ENCODE measurements around the gene LBP.

Gene LBP

GRCh38 chr20:38344107-38344701 lies 2.1 kb upstream of the LBP start:
- TF ChIP-seq REST (IDR thresholded peaks at IDR 0.05; ENCODE audit: low read depth) (no peak), FOXM1 (IDR thresholded peaks at IDR 0.05; ENCODE audit: borderline replicate concordance, low read depth) (no peak), YY1 (IDR thresholded peaks at IDR 0.05; ENCODE audit: low read depth) (no peak), TAF1 (IDR thresholded peaks at IDR 0.05; ENCODE audit: low read depth) (no peak), RAD21 (IDR thresholded peaks at IDR 0.05; ENCODE audit: low read depth) (no peak), TEAD4 (IDR thresholded peaks at IDR 0.05) (no peak)

- TF ChIP-seq RAD21 (IDR thresholded peaks at IDR 0.05; ENCODE audit: low read depth) (no peak), CEBPB (IDR thresholded peaks at IDR 0.05) (no peak), REST (IDR thresholded peaks at IDR 0.05; ENCODE audit: low read depth) (no peak), FOXM1 (IDR thresholded peaks at IDR 0.05; ENCODE audit: borderline replicate concordance, low read depth) (no peak), TAF1 (IDR thresholded peaks at IDR 0.05; ENCODE audit: low read depth) (no peak), CREB1 (IDR thresholded peaks at IDR 0.05; ENCODE audit: low read depth) (no peak), NFIC (IDR thresholded peaks at IDR 0.05) (no peak), TCF12 (IDR thresholded peaks at IDR 0.05; ENCODE audit: low read depth) (no peak), YY1 (IDR thresholded peaks at IDR 0.05; ENCODE audit: low read depth) (no peak), TEAD4 (IDR thresholded peaks at IDR 0.05) (no peak), EGR1 (IDR thresholded peaks at IDR 0.05) (no peak), USF1 (IDR thresholded peaks at IDR 0.05) (no peak), ZBTB7A (IDR thresholded peaks at IDR 0.05; ENCODE audit: low read depth) (no peak), EP300 (IDR thresholded peaks at IDR 0.05; ENCODE audit: borderline replicate concordance) (no peak)
- TF ChIP-seq, protein P1, sequence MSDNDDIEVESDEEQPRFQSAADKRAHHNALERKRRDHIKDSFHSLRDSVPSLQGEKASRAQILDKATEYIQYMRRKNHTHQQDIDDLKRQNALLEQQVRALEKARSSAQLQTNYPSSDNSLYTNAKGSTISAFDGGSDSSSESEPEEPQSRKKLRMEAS (IDR thresholded peaks at IDR 0.05): no peak
Measured at GRCh38 chr20:38345643-38346042, 639 bp upstream of the LBP start.

DNA sequence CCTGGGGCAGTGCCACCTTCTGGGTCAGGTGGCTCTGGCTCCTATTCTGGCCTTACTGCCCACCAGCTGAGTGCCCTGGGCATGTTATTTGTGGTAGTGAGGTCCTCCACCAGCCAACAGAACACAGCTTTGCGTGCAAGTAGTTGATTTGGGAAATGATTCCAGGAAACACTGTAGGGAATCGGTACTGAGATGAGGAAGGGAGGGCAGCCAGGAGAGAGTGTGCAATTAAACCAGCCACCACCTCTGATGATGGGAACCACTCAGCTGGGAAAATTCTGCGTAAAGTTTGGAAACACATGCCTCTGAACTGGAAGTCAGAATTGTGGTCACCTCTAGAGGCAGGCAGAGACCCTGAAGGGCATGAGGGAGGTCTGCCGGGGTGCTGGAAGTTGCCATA lies 459 bp downstream of the LBP start:
- TF ChIP-seq TCF12 (IDR thresholded peaks at IDR 0.05; ENCODE audit: low read depth) (no peak), USF1 (IDR thresholded peaks at IDR 0.05) (no peak), FOXM1 (IDR thresholded peaks at IDR 0.05; ENCODE audit: borderline replicate concordance, low read depth) (no peak), TAF1 (IDR thresholded peaks at IDR 0.05; ENCODE audit: low read depth) (no peak), CREB1 (IDR thresholded peaks at IDR 0.05; ENCODE audit: low read depth) (no peak), RAD21 (IDR thresholded peaks at IDR 0.05; ENCODE audit: low read depth) (no peak), ZBTB7A (IDR thresholded peaks at IDR 0.05; ENCODE audit: low read depth) (no peak), REST (IDR thresholded peaks at IDR 0.05; ENCODE audit: low read depth) (no peak), EP300 (IDR thresholded peaks at IDR 0.05; ENCODE audit: borderline replicate concordance) (no peak), TEAD4 (IDR thresholded peaks at IDR 0.05) (no peak), NFIC (IDR thresholded peaks at IDR 0.05) (no peak), CEBPB (IDR thresholded peaks at IDR 0.05) (no peak), YY1 (IDR thresholded peaks at IDR 0.05; ENCODE audit: low read depth) (no peak), EGR1 (IDR thresholded peaks at IDR 0.05) (no peak)
- TF ChIP-seq, protein P1 (IDR thresholded peaks at IDR 0.05): no peak

DNA sequence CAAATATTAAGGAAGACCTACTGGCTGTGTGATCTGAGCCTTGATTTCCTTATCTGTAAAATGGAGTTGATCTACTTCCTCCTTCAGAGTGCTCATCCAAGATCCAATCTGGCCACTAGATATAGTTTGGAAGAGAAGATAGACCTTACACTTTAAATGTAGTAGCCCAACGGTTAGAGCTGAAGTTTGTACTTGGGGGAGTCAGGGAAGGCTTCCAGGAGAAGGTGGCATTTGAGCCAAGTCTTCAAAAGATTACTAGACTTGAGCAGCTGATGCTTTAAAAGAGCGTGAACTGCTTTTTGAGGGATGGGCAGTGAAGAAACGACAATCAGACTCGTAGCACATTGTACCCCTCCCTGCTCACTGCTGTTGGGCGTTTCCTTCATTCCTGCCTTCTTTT lies 3.6 kb downstream of the LBP start:
- TF ChIP-seq REST (IDR thresholded peaks at IDR 0.05; ENCODE audit: low read depth) (no peak), EGR1 (IDR thresholded peaks at IDR 0.05) (no peak), FOXM1 (IDR thresholded peaks at IDR 0.05; ENCODE audit: borderline replicate concordance, low read depth) (no peak), TCF12 (IDR thresholded peaks at IDR 0.05; ENCODE audit: low read depth) (no peak), YY1 (IDR thresholded peaks at IDR 0.05; ENCODE audit: low read depth) (no peak), ZBTB7A (IDR thresholded peaks at IDR 0.05; ENCODE audit: low read depth) (no peak), RAD21 (IDR thresholded peaks at IDR 0.05; ENCODE audit: low read depth) (no peak), EP300 (IDR thresholded peaks at IDR 0.05; ENCODE audit: borderline replicate concordance) (no peak), CEBPB (IDR thresholded peaks at IDR 0.05) (no peak), TAF1 (IDR thresholded peaks at IDR 0.05; ENCODE audit: low read depth) (no peak)
- TF ChIP-seq, protein P1 (IDR thresholded peaks at IDR 0.05): no peak

All from Ishikawa (cell line).